Measurements from ENCODE around the gene MYCL.

MYCL gene

DNA sequence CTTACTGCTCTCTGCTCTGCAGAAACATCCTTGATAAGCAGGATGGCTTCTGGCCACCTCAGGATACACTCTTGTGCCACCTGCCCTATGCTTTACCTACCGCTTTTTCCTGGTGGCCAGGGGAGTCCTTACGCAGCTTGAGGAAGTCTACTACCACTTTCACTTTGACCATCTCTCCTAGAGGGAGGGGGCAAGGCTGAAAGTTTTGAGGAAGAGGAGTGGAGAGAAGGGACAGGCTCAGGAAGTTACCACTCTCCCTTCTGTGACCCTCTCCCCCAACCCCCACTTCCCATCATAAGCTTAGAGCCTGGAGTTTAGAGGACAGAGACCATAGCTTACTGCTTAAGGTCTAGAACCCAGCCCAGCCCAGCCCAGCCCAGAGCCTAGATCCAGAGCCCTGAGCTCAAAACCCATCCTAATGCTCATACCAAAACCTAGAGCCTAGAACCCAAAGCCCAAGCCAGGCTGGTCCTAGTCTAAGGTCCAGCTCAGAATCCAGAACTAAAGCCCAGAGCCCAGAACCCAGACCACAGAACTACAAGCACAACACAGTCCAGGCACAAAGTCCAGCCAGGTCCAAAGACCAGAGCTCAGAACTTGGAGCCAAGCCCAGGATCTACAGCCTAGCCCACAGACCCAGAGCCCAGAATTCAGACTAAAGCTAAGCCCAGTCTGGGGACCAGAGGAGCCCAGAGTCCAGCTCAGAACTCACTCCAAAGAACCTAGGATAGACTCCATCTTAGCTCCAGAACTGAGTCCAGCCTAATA is 35.2 kb upstream of the MYCL start:
- Histone ChIP-seq H3K4me1 (ENCODE audit: insufficient read depth, low read length) (no peaks in the 10 kb centered on the region), H3K4me3 (ENCODE audit: low read depth in 1 of 2, low read length in 2 of 2) (no peak overlapping the region), H2AFZ (ENCODE audit: low read depth, low read length) (no peak overlapping the region), H3K27ac (ENCODE audit: low read length) (no peak overlapping the region), H3K9ac (ENCODE audit: low read depth, low read length) (no peak overlapping the region), H3K36me3 (ENCODE audit: insufficient read depth, low read length) (no peaks in the 10 kb centered on the region), H3K4me2 (ENCODE audit: insufficient read depth, low read length) (peak overlapping the region; percentile 3; the same call in 1 of the 2 replicates), H3K79me2 (ENCODE audit: insufficient read depth, low read length) (no peaks in the 10 kb centered on the region), H3K27me3 (ENCODE audit: insufficient read depth, low read length, poor library complexity) (peaks cover 4% of the 10 kb centered on the region), H3K9me3 (ENCODE audit: insufficient read depth, low read length, severe bottlenecking) (no peaks in the 10 kb centered on the region), H4K20me1 (ENCODE audit: insufficient read depth, low read length) (no peaks in the 10 kb centered on the region)
- TF ChIP-seq EZH2 (IDR thresholded peaks at IDR 0.05; ENCODE audit: borderline replicate concordance, low read depth, low read length, severe bottlenecking): no peak
- TF ChIP-seq CTCF (IDR thresholded peaks at IDR 0.05; ENCODE audit: borderline replicate concordance, extremely low read depth, low read length, poor library complexity, severe bottlenecking): no peak
- DNase-seq: no peak
- no peak for ATAC-seq (ENCODE audit: insufficient read depth, low read depth)

GRCh38 chr1:39933956-39934941 is 32.5 kb upstream of the MYCL start:
- H3K9me3 ChIP-seq (ENCODE audit: insufficient read depth, low read length, severe bottlenecking): no peaks in the 10 kb centered on the region
- H3K4me2 ChIP-seq (ENCODE audit: insufficient read depth, low read length): no peak overlapping the region
- no peak overlapping the region for H3K9ac ChIP-seq (ENCODE audit: low read depth, low read length)
- no peaks in the 10 kb centered on the region for H3K79me2 ChIP-seq (ENCODE audit: insufficient read depth, low read length)
- H2AFZ ChIP-seq (ENCODE audit: low read depth, low read length): no peak overlapping the region
- no peaks in the 10 kb centered on the region for H3K4me1 ChIP-seq (ENCODE audit: insufficient read depth, low read length)
- no peaks in the 10 kb centered on the region for H3K36me3 ChIP-seq (ENCODE audit: insufficient read depth, low read length)
- DNase-seq (no peak), ATAC-seq (ENCODE audit: insufficient read depth, low read depth) (no peak)
- no peak overlapping the region for H3K4me3 ChIP-seq (ENCODE audit: low read depth in 1 of 2, low read length in 2 of 2)
- peaks cover under 1% of the 10 kb centered on the region for H3K27me3 ChIP-seq (ENCODE audit: insufficient read depth, low read length, poor library complexity)
- H3K27ac ChIP-seq (ENCODE audit: low read length): no peak overlapping the region
- TF ChIP-seq EZH2 (IDR thresholded peaks at IDR 0.05; ENCODE audit: borderline replicate concordance, low read depth, low read length, severe bottlenecking) (no peak), CTCF (IDR thresholded peaks at IDR 0.05; ENCODE audit: borderline replicate concordance, extremely low read depth, low read length, poor library complexity, severe bottlenecking) (no peak)
- H4K20me1 ChIP-seq (ENCODE audit: insufficient read depth, low read length): no peaks in the 10 kb centered on the region

DNA sequence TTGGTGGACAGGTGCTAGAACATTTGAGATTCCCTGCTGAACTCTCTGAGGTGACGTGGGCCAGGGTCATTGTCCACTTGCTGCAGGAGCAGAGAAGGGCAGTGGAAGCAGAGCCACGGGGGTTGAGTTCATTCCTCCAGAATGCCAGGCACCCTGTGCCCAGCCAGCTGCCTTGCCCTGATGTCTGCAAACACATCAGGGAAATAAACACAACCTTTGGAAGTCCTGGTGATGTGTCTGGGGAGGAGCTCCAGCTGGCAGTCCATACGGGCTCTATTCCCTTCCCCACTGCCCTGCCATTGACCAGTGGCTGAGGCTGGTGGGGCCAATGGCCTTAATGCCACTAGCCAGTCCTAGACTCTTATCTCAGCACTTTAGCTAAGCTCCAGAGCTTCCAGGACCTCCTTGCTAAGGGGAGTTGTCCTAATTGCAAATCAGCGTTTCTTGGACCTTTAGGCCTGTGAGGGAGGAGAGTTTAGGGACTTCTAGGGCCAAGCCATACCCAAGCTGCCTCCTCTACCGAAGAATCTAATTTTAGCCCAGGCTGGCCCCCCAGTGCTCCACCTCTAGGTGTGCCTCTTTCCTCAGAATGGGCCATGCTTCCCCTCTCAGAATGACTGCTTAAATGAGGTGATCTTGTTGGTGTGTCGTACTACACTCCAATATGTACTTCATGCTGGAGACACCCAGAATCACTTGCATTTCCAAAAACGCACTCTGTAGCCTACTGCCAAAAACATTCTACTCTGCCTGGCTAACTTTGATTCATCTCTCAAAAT is 27.3 kb upstream of the MYCL start:
- Histone ChIP-seq H3K4me3 (ENCODE audit: low read depth in 1 of 2, low read length in 2 of 2) (no peak overlapping the region), H3K36me3 (ENCODE audit: insufficient read depth, low read length) (no peaks in the 10 kb centered on the region), H3K4me1 (ENCODE audit: insufficient read depth, low read length) (no peaks in the 10 kb centered on the region), H3K27ac (ENCODE audit: low read length) (no peak overlapping the region), H3K9me3 (ENCODE audit: insufficient read depth, low read length, severe bottlenecking) (no peaks in the 10 kb centered on the region), H4K20me1 (ENCODE audit: insufficient read depth, low read length) (no peaks in the 10 kb centered on the region), H3K79me2 (ENCODE audit: insufficient read depth, low read length) (no peaks in the 10 kb centered on the region), H2AFZ (ENCODE audit: low read depth, low read length) (no peak overlapping the region), H3K27me3 (ENCODE audit: insufficient read depth, low read length, poor library complexity) (peaks cover 10% of the 10 kb centered on the region), H3K9ac (ENCODE audit: low read depth, low read length) (no peak overlapping the region), H3K4me2 (ENCODE audit: insufficient read depth, low read length) (no peak overlapping the region)
- no peak for DNase-seq
- TF ChIP-seq CTCF (IDR thresholded peaks at IDR 0.05; ENCODE audit: borderline replicate concordance, extremely low read depth, low read length, poor library complexity, severe bottlenecking) (no peak), EZH2 (IDR thresholded peaks at IDR 0.05; ENCODE audit: borderline replicate concordance, low read depth, low read length, severe bottlenecking) (no peak)
- ATAC-seq (ENCODE audit: insufficient read depth, low read depth): no peak

Data from DND-41 (cell line).